ENCODE measurements around the gene RNF166.

DNA sequence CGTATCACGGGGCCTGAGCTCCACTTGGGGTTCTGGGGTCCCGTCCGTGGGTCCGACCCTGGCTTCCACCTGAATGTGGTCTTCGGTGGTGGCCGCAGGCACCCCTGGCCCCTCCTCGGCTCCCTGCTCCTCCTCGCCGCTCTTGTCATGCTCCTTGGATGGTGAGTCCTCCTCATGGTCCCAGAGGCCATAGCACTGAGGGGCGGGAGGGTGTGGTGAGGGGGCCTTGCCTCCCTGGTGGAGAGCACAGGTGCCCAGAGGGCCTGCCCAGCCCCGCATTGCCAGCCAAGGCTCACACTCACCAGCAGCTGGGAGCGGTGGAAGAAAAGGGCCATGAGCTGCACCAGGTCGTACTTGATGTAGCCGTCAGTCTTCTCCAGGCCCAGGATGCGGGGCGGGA is 15.0 kb upstream of the RNF166 start:
- no peak for TF ChIP-seq ZNF274 (IDR thresholded peaks at IDR 0.05; ENCODE audit: low read depth, low read length)
- TF ChIP-seq YY1 (IDR thresholded peaks at IDR 0.05; ENCODE audit: insufficient read depth, insufficient read length): no peak
